SH-SY5Y (cell line): ENCODE measurements around the gene HAPLN2.

Experiments used
- GATA2 ChIP-seq: IDR thresholded peaks from 2 replicates; pipeline ENCODE4 v1.6.1; 2011; ENCODE audit warnings: mild to moderate bottlenecking, low read depth, low read length
- GATA3 ChIP-seq: IDR thresholded peaks from 2 replicates; pipeline ENCODE4 v1.6.1; 2011; ENCODE audit warnings: low read depth, mild to moderate bottlenecking, low read length, moderate library complexity

GRCh38 chr1:156669794-156670193, 50.6 kb downstream of the HAPLN2 start:
- TF ChIP-seq GATA2 = no peak
- no peak for TF ChIP-seq GATA3
